ENCODE results near the gene SLC15A2.

- TF ChIP-seq POLR2A (IDR thresholded peaks at IDR 0.05; ENCODE audit: low read depth, low read length): no peak
- TF ChIP-seq POLR2AphosphoS5 (IDR thresholded peaks at IDR 0.05; ENCODE audit: low read depth, low read length): no peak
Observed at GRCh38 chr3:121885386-121885785, 8.8 kb upstream of the SLC15A2 start.
